NCI-H510A treated with DMSO at 0.1 percent for 48 hours (cell line): ENCODE results near the gene OR6N1.

Experiments used
- DNase-seq: peaks from one replicate; lab custom pipeline; 2025; lab: John Stamatoyannopoulos, UW

The OR6N1 gene

DNA sequence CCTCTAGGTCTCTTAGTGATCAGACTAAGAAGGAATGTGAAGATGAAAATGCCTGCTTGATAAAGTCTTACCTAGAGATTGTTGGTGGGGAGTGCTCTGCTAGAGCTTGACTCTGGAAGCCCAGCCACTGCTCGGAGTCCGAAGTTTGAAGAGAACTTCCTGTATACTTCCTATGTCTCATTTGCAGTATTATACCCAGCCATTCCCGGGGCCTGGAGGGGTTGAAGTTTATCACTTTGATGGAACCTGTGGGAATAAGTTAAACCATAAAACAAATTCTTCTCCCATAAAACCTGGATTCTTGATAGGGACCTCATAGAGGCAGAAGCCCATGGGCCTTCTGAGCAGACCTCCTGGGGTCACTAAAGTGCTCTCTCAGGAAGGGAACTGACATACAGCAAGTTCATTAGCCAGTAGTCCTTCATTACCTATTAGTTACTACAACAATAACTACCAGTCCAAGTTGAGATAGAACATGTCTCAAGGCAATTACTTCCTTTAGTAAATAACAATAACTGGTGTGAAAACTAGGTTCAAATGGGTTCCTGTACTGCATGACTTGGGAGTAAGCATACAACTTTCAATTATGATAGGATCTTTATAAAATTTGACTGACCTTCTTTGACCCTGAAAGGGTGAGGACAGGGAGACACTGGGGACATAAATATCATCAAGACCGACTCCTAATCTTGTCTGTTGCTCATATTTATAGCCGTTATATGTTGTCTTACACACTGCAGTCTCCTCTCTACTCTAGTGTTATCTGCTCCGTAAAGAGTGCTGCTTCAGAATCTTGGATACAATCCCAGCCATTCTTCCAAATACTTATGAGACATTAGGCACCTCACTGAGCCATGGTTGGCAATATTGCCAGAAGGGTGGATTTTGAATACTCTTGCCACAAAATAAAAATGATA lies at the start of gene OR6N1:
TSS of gene OR6N1 (minus strand) at position 246 of the 917 bp plus-strand sequence. CDS start 5,513 bp downstream, outside the sequence.
- DNase-seq: no peak

GRCh38 chr1:158821723-158822122 lies 49.7 kb upstream of the OR6N1 start:
- DNase-seq: no peak

- no peak for DNase-seq
Observed at GRCh38 chr1:158819461-158820443, 47.8 kb upstream of the OR6N1 start.

DNA sequence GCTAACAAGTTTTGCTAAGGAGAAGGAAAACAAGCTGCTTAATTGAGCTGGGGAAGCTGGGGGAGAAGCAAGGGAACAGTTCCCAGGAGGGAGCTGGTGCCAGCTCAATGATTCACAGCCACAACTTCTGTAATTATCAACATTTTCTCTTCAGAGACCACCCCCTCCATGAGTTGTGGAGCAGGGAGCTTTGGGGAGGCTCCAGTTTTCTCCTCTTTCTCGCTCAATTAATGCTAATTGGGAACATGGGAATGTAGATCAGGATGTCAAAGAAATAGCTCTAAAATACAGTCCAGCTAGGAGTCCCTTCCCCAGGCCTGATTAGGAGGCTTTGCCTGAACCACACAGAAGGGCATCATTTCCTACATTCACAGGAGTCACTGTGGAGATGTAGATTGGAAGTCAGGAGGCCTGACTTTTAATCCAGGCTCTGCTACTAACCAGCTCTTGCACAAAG lies 47.0 kb upstream of the OR6N1 start:
- DNase-seq: no peak

DNA sequence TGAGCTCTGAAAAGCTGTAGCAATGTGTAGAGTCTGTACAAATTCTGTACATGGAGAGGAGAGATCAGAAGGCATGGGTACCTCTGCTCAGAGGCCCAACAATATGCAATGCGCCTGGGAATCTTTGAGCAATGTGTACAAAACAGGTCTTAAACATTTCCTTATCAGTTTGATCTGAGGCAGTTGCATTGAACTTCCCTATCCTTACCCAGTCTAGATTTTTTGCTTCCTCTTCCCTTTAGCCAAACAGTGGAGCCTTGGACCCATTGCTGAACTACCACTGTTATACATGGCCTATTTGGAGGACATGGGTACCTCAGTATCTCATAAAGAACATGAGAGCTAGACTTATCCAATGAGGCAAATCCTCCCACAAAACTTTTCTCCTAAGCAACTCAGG lies 46.6 kb upstream of the OR6N1 start:
- DNase-seq: no peak

- no peak for DNase-seq
Observed at GRCh38 chr1:158814970-158815369, 43.0 kb upstream of the OR6N1 start.

GRCh38 chr1:158813164-158813563 lies 41.2 kb upstream of the OR6N1 start:
- no peak for DNase-seq

DNA sequence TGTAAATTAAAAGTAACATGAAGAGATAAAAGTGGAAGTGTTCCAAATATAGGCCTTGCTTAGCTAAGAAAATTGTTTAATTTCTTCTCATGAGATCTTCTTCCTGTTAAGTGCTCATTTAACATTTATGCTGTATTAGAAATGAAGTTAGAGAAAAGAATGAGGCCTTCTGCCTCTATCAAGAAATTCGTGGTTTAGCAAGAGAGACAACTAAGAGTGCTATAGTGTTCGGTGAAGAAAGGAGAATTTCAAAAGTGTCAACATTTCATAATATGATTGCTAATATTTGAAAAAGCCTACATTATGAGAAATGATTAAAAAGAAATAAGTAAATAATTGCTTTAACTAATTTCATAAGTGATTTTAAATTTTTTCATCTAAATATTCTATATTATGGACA lies 40.3 kb upstream of the OR6N1 start:
- DNase-seq: no peak

GRCh38 chr1:158810311-158810710 lies 38.3 kb upstream of the OR6N1 start:
- DNase-seq: no peak

DNA sequence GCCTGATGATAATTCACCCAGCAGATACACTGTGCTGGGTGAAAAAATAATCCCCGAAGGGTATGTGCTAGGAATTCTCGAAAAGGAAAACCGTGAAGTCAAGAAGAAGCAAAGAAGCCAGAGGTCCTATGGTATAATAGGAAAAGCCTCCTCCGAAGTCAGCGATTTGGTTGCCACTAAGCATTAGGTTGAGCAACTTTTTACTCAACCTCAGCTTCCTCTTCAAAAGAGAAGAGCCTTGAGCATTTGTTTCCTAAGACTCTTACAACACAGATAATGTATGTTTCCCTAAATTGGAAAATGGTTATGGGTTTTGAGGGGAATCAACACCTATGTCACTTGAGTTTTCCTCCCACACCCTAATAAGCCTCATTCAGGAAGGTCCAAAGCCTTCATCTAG lies 37.9 kb upstream of the OR6N1 start:
- DNase-seq: no peak

- no peak for DNase-seq
Observed at GRCh38 chr1:158809256-158809655, 37.3 kb upstream of the OR6N1 start.

DNA sequence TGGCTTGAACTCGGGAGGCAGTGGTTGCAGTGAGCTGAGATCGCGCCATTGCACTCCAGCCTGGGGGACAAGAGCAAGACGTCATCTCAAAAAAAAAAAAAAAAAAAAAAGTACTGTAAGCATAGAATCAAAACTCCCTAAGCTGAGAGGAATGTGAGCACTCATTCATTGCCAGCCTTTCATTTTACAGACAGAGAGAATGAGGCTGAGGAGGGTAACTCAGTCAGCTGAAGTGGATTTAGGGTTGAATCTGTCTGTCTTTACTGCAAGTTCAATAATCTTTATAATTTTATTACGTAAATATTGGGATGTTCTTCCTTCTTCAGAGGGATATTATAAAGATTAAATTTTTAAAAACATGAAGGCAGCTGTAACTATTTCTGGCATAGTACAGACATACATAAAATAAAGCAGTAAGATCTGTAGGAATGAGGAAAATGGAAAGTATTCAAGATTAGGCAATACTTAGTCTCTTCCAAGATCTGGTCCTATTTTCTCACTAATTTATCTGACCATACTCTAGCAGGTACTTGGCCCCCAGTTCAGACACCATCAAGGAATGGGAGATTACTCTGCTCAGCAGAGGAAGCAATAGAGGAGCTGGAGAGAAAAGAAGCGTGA lies 35.0 kb upstream of the OR6N1 start:
- no peak for DNase-seq

DNA sequence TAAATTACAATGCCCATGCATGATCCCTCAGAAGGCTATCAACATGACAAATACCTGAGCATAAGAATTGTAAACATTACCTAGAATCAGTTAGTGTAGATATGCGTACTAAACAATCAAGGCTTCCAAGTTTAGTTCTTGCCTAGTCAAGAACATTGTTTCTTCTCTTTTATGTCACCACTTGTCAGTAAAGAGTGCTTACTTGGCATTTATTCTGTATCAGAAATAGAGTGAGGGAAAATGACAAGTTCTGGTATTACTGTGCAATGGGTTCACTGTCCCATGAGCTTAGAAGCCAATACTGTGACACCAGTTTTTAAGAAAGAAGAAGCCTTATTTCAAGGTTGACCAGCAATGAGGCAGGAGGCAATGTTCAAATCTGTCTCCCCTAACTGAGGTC lies 31.7 kb upstream of the OR6N1 start:
- no peak for DNase-seq

GRCh38 chr1:158801396-158801795 lies 29.4 kb upstream of the OR6N1 start:
- DNase-seq: no peak

- no peak for DNase-seq
Observed at GRCh38 chr1:158800526-158800925, 28.5 kb upstream of the OR6N1 start.

DNA sequence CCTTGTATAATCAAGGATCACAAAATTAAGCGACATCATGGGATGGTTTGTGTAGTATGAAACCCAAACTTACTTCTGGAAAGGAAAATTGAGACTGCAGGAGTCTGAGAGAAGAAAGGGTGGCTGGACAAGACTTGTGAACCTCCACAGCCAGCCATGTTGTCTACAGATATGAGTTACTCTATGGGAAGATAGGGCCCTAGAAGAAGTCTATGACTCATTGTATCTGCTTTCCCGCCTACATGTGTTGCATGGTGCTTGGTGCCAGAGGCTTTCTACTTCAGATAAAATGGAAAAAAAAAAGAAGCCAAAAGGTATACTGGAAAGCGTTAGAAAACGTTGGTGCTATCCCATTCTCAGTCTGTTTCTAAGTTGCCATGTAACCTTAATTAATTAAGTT lies 27.7 kb upstream of the OR6N1 start:
- no peak for DNase-seq

GRCh38 chr1:158798531-158798930 lies 26.5 kb upstream of the OR6N1 start:
- no peak for DNase-seq

GRCh38 chr1:158794247-158794646 lies 22.3 kb upstream of the OR6N1 start:
- no peak for DNase-seq

DNA sequence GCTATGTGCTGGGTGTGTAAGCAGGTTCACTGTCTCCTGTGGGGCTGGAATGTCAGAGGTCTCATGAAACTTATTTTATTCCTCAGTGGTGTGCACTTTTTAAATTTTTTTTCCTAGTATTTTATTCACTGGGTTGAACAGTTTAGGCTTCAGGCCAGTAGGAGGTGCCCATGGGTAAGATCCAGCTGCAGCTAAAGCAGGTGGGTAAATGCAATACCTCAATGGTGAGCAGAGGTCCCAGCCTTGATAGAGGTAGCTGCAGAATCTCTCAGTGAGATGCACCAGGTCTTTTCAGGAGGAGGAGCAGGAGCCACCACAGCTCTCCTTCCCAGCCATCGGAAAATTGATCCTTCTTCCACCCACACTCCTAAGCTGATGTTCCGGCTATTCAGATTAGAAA lies 21.6 kb upstream of the OR6N1 start:
- no peak for DNase-seq

- no peak for DNase-seq
Observed at GRCh38 chr1:158781104-158781503, 9.1 kb upstream of the OR6N1 start, which contains the start of gene OR6N2. OR6N2 (minus strand) TSS chr1:158781204; CDS start chr1:158777635, 3,569 bp downstream.

- DNase-seq: no peak
Observed at GRCh38 chr1:158754420-158754819, 17.6 kb downstream of the OR6N1 start, which contains the start of gene OR6K6. OR6K6 (plus strand) TSS chr1:158754720; CDS start chr1:158754888, 168 bp downstream.

GRCh38 chr1:158752155-158752712 lies 19.8 kb downstream of the OR6N1 start:
- no peak for DNase-seq
